Panc1 (cell line): Measurements from ENCODE around the gene KDM5A. TPM values are rescaled to one million over a fixed set of nuclear protein-coding genes. Genes with fewer than 3 reads are reported as not detected.

Source experiments
- ATAC-seq: fragments of 200-7000 bp; cut with Tn5 transposase; 2 replicates; pipeline ENCODE4 v1.9.1; 2020; ENCODE audit warnings: mild to moderate bottlenecking, moderate library complexity
- BruUV-seq: library from RNA; stranded (reverse); fragments of 400-500 nt; replicated peaks from 2 replicates; lab custom pipeline; 2021; lab: Mats Ljungman, UMichigan
- CTCF ChIA-PET: fragments of 300-600 bp; sonication (Branson Sonifier 250); formaldehyde crosslinking; loops from one replicate; lab custom pipeline; 2022; ENCODE audit warnings: antibody characterized with exemption; lab: Charles Lee
- POLR2A ChIA-PET: fragments of 300-600 bp; sonication (Branson Sonifier 250); formaldehyde crosslinking; loops from one replicate; lab custom pipeline; 2022; ENCODE audit warnings: antibody characterized with exemption; lab: Charles Lee
- DNase-seq: peaks from one replicate; pipeline ENCODE4 v3.0.0-alpha.2; 2010; ENCODE audit warnings: low read depth, low spot score
- H3K27ac ChIP-seq: 2 replicates; pipeline ENCODE4 v1.5.1; 2011; ENCODE audit warnings: mild to moderate bottlenecking, low read length, inconsistent platforms
- H3K27me3 ChIP-seq: fragments of 200-500 bp; sonication (Bioruptor generic); 2 replicates; pipeline ENCODE4 v1.6.0; 2014; ENCODE audit warnings: low read length, inconsistent platforms; ENCODE audit not compliant: control insufficient read depth, insufficient read depth
- H3K36me3 ChIP-seq: fragments of 200-500 bp; sonication (Bioruptor generic); 2 replicates; pipeline ENCODE4 v1.5.1; 2014; ENCODE audit warnings: inconsistent platforms, mild to moderate bottlenecking, low read length, moderate library complexity; ENCODE audit not compliant: control insufficient read depth, insufficient read depth
- H3K4me1 ChIP-seq: 2 replicates; pipeline ENCODE4 v1.5.1; 2011; ENCODE audit warnings: inconsistent platforms, mild to moderate bottlenecking, low read length, moderate library complexity; ENCODE audit not compliant: control insufficient read depth, insufficient read depth
- H3K4me3 ChIP-seq, 2 experiments: 2 replicates each; pipeline ENCODE4 v1.5.1; 2011 to 2012; ENCODE audit warnings: low read depth in 2 of 2, low read length in 2 of 2, mild to moderate bottlenecking in 2 of 2, inconsistent platforms in 1 of 2, moderate library complexity in 1 of 2
- H3K9me3 ChIP-seq: fragments of 200-500 bp; sonication (Bioruptor generic); 2 replicates; pipeline ENCODE4 v1.5.1; 2014; ENCODE audit warnings: low read depth, mild to moderate bottlenecking, inconsistent platforms, low read length, moderate library complexity; ENCODE audit not compliant: control insufficient read depth, insufficient read depth
- POLR2AphosphoS5 ChIP-seq: IDR thresholded peaks from 2 replicates; pipeline ENCODE4 v1.6.1; 2012; ENCODE audit warnings: mild to moderate bottlenecking, low read depth, low read length, moderate library complexity
- SIN3A ChIP-seq: IDR thresholded peaks from 2 replicates; pipeline ENCODE4 v1.6.1; 2012; ENCODE audit warnings: low read depth, mild to moderate bottlenecking, low read length, moderate library complexity, borderline replicate concordance; ENCODE audit not compliant: insufficient read depth
- TCF7L2 ChIP-seq: IDR thresholded peaks from 2 replicates; pipeline ENCODE4 v1.6.1; 2011; ENCODE audit warnings: mild to moderate bottlenecking, low read depth, low read length, inconsistent platforms
- in situ Hi-C: cut with HindIII; loops from 2 replicates; pipeline ENCODE4 v1.10.0; 2016; ENCODE audit warnings: low sequenced_read_pairs, low pct_unique_long_range_greater_than_20kb
- intact Hi-C: fragments of 100-400 bp; cut with micrococcal nuclease; formaldehyde crosslinking; loops from one replicate; pipeline ENCODE4 v1.10.0; 2022; ENCODE audit not compliant: unreplicated experiment
- total RNA-seq: library from RNA; stranded (reverse); gene quantifications from one replicate; pipeline ENCODE4 v1.2.1, GENCODE V29; 2021; ENCODE audit not compliant: unreplicated experiment
- TF ChIP-seq, protein P1 (sequence below), 2 experiments: IDR thresholded peaks; 2 replicates each; pipeline ENCODE4 v1.6.1; 2011 to 2012; ENCODE audit warnings: low read depth in 2 of 2, control low read depth in 1 of 2, low read length in 1 of 2, mild to moderate bottlenecking in 1 of 2, moderate library complexity in 1 of 2; ENCODE audit not compliant: insufficient read depth in 1 of 2
- TF ChIP-seq, protein P2 (sequence below): fragments of 450-650 bp; IDR thresholded peaks from 2 replicates; pipeline ENCODE4 v1.5.1; 2017; ENCODE audit warnings: mild to moderate bottlenecking

The KDM5A gene
- total RNA-seq, 1 experiment from 2014 or later, result 49.0 TPM

DNA sequence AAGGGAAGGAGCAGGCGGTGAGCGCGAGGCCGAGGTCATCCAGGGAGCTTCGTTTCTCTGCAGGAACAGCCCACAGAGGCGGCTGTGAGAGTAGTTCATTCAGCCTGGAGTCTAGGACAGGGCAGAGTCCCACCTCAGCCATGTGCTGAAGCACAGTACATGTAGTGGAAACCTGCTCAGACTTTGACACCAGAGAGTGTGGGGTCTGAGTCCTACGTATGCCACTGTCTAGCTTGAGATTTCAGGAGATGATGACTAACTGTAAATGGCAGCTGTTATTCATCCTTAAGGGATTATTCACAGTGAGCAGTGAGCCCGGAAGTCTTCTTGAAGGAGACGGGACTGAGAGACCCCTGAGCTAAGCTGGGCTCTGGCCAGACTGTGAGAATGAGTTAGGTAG lies 125.5 kb downstream of the KDM5A start:
- DNase-seq, result no peak
- ChIA-PET CTCF (no interaction called here), POLR2A (no interaction called here)
- in situ Hi-C loops (no loop called here), intact Hi-C loops (no loop called here)
- TF ChIP-seq, protein P1, sequence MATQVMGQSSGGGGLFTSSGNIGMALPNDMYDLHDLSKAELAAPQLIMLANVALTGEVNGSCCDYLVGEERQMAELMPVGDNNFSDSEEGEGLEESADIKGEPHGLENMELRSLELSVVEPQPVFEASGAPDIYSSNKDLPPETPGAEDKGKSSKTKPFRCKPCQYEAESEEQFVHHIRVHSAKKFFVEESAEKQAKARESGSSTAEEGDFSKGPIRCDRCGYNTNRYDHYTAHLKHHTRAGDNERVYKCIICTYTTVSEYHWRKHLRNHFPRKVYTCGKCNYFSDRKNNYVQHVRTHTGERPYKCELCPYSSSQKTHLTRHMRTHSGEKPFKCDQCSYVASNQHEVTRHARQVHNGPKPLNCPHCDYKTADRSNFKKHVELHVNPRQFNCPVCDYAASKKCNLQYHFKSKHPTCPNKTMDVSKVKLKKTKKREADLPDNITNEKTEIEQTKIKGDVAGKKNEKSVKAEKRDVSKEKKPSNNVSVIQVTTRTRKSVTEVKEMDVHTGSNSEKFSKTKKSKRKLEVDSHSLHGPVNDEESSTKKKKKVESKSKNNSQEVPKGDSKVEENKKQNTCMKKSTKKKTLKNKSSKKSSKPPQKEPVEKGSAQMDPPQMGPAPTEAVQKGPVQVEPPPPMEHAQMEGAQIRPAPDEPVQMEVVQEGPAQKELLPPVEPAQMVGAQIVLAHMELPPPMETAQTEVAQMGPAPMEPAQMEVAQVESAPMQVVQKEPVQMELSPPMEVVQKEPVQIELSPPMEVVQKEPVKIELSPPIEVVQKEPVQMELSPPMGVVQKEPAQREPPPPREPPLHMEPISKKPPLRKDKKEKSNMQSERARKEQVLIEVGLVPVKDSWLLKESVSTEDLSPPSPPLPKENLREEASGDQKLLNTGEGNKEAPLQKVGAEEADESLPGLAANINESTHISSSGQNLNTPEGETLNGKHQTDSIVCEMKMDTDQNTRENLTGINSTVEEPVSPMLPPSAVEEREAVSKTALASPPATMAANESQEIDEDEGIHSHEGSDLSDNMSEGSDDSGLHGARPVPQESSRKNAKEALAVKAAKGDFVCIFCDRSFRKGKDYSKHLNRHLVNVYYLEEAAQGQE (IDR thresholded peaks at IDR 0.05; ENCODE audit: insufficient read depth in 1 of 2, low read depth in 2 of 2, low read length in 1 of 2), result no peak
- no peak for TF ChIP-seq SIN3A
- TF ChIP-seq TCF7L2, result no peak
- no peak for TF ChIP-seq POLR2AphosphoS5
- TF ChIP-seq, protein P2, sequence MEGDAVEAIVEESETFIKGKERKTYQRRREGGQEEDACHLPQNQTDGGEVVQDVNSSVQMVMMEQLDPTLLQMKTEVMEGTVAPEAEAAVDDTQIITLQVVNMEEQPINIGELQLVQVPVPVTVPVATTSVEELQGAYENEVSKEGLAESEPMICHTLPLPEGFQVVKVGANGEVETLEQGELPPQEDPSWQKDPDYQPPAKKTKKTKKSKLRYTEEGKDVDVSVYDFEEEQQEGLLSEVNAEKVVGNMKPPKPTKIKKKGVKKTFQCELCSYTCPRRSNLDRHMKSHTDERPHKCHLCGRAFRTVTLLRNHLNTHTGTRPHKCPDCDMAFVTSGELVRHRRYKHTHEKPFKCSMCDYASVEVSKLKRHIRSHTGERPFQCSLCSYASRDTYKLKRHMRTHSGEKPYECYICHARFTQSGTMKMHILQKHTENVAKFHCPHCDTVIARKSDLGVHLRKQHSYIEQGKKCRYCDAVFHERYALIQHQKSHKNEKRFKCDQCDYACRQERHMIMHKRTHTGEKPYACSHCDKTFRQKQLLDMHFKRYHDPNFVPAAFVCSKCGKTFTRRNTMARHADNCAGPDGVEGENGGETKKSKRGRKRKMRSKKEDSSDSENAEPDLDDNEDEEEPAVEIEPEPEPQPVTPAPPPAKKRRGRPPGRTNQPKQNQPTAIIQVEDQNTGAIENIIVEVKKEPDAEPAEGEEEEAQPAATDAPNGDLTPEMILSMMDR, result no peak
- H3K27me3 ChIP-seq, result peaks cover 2% of the 10 kb centered on the region
- no peak overlapping the region for H3K4me3 ChIP-seq
- no peak for ATAC-seq
- BruUV-seq, result no TSS peak
- H3K27ac ChIP-seq, result no peak overlapping the region
- no peaks in the 10 kb centered on the region for H3K36me3 ChIP-seq
- no peaks in the 10 kb centered on the region for H3K4me1 ChIP-seq
- H3K9me3 ChIP-seq, result no peaks in the 10 kb centered on the region

DNA sequence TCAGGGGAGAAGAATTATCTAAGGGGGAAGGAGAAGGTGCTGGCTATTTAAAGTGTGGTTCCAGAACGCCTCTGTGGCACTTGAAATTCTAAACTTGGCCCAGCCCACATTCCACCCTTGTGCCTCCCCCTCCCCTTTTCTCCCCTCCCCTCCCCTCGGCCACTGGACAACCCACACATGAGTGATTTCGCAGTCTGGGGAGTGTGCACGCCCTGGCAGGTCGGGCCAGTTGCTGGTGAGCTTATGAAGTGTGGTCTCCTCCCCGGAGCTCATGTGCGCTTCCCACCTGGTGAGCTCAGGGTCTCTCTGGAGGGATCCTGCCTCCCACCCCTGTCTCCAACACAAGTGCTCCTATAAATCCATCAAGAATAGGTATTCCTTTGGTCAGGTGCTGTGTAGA lies 126.3 kb downstream of the KDM5A start, which contains the start of gene SLC6A13:
TSS of gene SLC6A13 (minus strand) at position 20 of the 400 bp plus-strand sequence. CDS start 2,784 bp downstream, outside the sequence.
- no peak within 1 kb of the TSS for H3K4me3 ChIP-seq
- no peaks in the 10 kb centered on the region for H3K36me3 ChIP-seq
- DNase-seq (no peak), ATAC-seq (no peak)
- no TSS peak for BruUV-seq
- in situ Hi-C loops (no loop called here), intact Hi-C loops (no loop called here)
- H3K27me3 ChIP-seq, result peaks cover 3% of the 10 kb centered on the region
- no peak within 1 kb of the TSS for H3K27ac ChIP-seq
- POLR2A ChIA-PET, result no interaction called here
- TF ChIP-seq SIN3A (no peak), POLR2AphosphoS5 (no peak), TCF7L2 (no peak)
- TF ChIP-seq, protein P1 (IDR thresholded peaks at IDR 0.05; ENCODE audit: insufficient read depth in 1 of 2, low read depth in 2 of 2, low read length in 1 of 2), result no peak
- TF ChIP-seq, protein P2, result no peak
- CTCF ChIA-PET, result no interaction called here
- no peaks in the 10 kb centered on the region for H3K9me3 ChIP-seq
- H3K4me1 ChIP-seq, result no peaks in the 10 kb centered on the region
